WTC11 (cell line): ENCODE results near the gene SH3BP4.

Experiments used
- ATF1 ChIP-seq: sonication (generic); formaldehyde crosslinking; IDR thresholded peaks from 2 replicates; pipeline ENCODE4 v1.8.1; 2023; ENCODE audit warnings: mild to moderate bottlenecking, moderate library complexity, missing genetic modification reagents
- CREM ChIP-seq: sonication (generic); formaldehyde crosslinking; IDR thresholded peaks from 2 replicates; pipeline ENCODE4 v1.8.1; 2022; ENCODE audit warnings: mild to moderate bottlenecking, missing genetic modification reagents, moderate library complexity
- ESRRA ChIP-seq: sonication (generic); formaldehyde crosslinking; IDR thresholded peaks from 2 replicates; pipeline ENCODE4 v1.8.1; 2022; ENCODE audit warnings: mild to moderate bottlenecking, missing genetic modification reagents, borderline replicate concordance
- GABPB1 ChIP-seq: sonication (generic); formaldehyde crosslinking; IDR thresholded peaks from 2 replicates; pipeline ENCODE4 v1.8.1; 2023; ENCODE audit warnings: mild to moderate bottlenecking, missing genetic modification reagents
- SP1 ChIP-seq: sonication (generic); formaldehyde crosslinking; conservative IDR thresholded peaks from 2 replicates; pipeline ENCODE4 v1.8.1; 2022; ENCODE audit warnings: missing genetic modification reagents
- TEAD4 ChIP-seq: sonication (generic); formaldehyde crosslinking; IDR thresholded peaks from 2 replicates; pipeline ENCODE4 v1.8.0; 2022; ENCODE audit warnings: mild to moderate bottlenecking, missing genetic modification reagents
- USF1 ChIP-seq: sonication (generic); formaldehyde crosslinking; IDR thresholded peaks from 2 replicates; pipeline ENCODE4 v1.8.0; 2022; ENCODE audit warnings: mild to moderate bottlenecking, missing genetic modification reagents
- ZNF232 ChIP-seq: sonication (generic); formaldehyde crosslinking; IDR thresholded peaks from 2 replicates; pipeline ENCODE4 v1.8.0; 2022; ENCODE audit warnings: mild to moderate bottlenecking, missing genetic modification reagents
- TF ChIP-seq, protein P1 (sequence below): fragments of 200-600 bp; IDR thresholded peaks from 2 replicates; pipeline ENCODE4 v1.8.0; 2022; ENCODE audit warnings: antibody characterized with exemption
- TF ChIP-seq, protein P2 (sequence below): sonication (generic); formaldehyde crosslinking; IDR thresholded peaks from 2 replicates; pipeline ENCODE4 v1.8.1; 2023; ENCODE audit warnings: mild to moderate bottlenecking, missing genetic modification reagents, moderate library complexity
- TF ChIP-seq, protein P3 (sequence below): sonication (generic); formaldehyde crosslinking; IDR thresholded peaks from 2 replicates; pipeline ENCODE4 v1.8.0; 2023; ENCODE audit warnings: missing genetic modification reagents, mild to moderate bottlenecking, borderline replicate concordance

GRCh38 chr2:234914371-234915154, 37.3 kb upstream of the SH3BP4 start:
- TF ChIP-seq, protein P1, sequence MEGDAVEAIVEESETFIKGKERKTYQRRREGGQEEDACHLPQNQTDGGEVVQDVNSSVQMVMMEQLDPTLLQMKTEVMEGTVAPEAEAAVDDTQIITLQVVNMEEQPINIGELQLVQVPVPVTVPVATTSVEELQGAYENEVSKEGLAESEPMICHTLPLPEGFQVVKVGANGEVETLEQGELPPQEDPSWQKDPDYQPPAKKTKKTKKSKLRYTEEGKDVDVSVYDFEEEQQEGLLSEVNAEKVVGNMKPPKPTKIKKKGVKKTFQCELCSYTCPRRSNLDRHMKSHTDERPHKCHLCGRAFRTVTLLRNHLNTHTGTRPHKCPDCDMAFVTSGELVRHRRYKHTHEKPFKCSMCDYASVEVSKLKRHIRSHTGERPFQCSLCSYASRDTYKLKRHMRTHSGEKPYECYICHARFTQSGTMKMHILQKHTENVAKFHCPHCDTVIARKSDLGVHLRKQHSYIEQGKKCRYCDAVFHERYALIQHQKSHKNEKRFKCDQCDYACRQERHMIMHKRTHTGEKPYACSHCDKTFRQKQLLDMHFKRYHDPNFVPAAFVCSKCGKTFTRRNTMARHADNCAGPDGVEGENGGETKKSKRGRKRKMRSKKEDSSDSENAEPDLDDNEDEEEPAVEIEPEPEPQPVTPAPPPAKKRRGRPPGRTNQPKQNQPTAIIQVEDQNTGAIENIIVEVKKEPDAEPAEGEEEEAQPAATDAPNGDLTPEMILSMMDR: no peak
- TF ChIP-seq, protein P2, sequence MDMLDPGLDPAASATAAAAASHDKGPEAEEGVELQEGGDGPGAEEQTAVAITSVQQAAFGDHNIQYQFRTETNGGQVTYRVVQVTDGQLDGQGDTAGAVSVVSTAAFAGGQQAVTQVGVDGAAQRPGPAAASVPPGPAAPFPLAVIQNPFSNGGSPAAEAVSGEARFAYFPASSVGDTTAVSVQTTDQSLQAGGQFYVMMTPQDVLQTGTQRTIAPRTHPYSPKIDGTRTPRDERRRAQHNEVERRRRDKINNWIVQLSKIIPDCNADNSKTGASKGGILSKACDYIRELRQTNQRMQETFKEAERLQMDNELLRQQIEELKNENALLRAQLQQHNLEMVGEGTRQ (CRISPR knock-in tag): no peak
- TF ChIP-seq, protein P3, sequence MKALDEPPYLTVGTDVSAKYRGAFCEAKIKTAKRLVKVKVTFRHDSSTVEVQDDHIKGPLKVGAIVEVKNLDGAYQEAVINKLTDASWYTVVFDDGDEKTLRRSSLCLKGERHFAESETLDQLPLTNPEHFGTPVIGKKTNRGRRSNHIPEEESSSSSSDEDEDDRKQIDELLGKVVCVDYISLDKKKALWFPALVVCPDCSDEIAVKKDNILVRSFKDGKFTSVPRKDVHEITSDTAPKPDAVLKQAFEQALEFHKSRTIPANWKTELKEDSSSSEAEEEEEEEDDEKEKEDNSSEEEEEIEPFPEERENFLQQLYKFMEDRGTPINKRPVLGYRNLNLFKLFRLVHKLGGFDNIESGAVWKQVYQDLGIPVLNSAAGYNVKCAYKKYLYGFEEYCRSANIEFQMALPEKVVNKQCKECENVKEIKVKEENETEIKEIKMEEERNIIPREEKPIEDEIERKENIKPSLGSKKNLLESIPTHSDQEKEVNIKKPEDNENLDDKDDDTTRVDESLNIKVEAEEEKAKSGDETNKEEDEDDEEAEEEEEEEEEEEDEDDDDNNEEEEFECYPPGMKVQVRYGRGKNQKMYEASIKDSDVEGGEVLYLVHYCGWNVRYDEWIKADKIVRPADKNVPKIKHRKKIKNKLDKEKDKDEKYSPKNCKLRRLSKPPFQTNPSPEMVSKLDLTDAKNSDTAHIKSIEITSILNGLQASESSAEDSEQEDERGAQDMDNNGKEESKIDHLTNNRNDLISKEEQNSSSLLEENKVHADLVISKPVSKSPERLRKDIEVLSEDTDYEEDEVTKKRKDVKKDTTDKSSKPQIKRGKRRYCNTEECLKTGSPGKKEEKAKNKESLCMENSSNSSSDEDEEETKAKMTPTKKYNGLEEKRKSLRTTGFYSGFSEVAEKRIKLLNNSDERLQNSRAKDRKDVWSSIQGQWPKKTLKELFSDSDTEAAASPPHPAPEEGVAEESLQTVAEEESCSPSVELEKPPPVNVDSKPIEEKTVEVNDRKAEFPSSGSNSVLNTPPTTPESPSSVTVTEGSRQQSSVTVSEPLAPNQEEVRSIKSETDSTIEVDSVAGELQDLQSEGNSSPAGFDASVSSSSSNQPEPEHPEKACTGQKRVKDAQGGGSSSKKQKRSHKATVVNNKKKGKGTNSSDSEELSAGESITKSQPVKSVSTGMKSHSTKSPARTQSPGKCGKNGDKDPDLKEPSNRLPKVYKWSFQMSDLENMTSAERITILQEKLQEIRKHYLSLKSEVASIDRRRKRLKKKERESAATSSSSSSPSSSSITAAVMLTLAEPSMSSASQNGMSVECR (CRISPR knock-in tag): no peak
- TF ChIP-seq CREM (CRISPR knock-in tag) (no peak), USF1 (CRISPR knock-in tag) (no peak), TEAD4 (CRISPR knock-in tag) (no peak), GABPB1 (CRISPR knock-in tag) (no peak), ESRRA (CRISPR knock-in tag) (no peak), ATF1 (no peak), ZNF232 (no peak), SP1 (no peak)
